Fibroblast of lung (primary cell): ENCODE measurements around the gene FAM20C. TPM values are rescaled to one million over a fixed set of nuclear protein-coding genes. Genes with fewer than 3 reads are reported as not detected.

Experiments used
- DNase-seq, 2 donors: peaks; one replicate each; pipeline versions ENCODE4 v3.0.0 to v3.0.0-alpha.2; 2010; ENCODE audit warnings: low read depth in 2 of 2
- H2AFZ ChIP-seq: 2 replicates; pipeline ENCODE4 v1.5.1; 2012; ENCODE audit warnings: low read length, control low read depth, inconsistent platforms
- H3K27ac ChIP-seq: 2 replicates; pipeline ENCODE4 v1.5.1; 2011; ENCODE audit warnings: low read length, control low read depth; ENCODE audit not compliant: insufficient read depth
- H3K27me3 ChIP-seq: 2 replicates; pipeline ENCODE4 v1.5.1; 2011; ENCODE audit warnings: mild to moderate bottlenecking, low read length; ENCODE audit not compliant: control insufficient read depth, insufficient read depth
- H3K36me3 ChIP-seq: 2 replicates; pipeline ENCODE4 v1.5.1; 2011; ENCODE audit warnings: low read length; ENCODE audit not compliant: control insufficient read depth, insufficient read depth
- H3K4me1 ChIP-seq: 2 replicates; pipeline ENCODE4 v1.5.1; 2011; ENCODE audit warnings: low read length; ENCODE audit not compliant: control insufficient read depth, insufficient read depth; ENCODE audit errors: extremely low read depth
- H3K4me2 ChIP-seq: 2 replicates; pipeline ENCODE4 v1.5.1; 2011; ENCODE audit warnings: low read length, control low read depth; ENCODE audit not compliant: insufficient read depth; ENCODE audit errors: extremely low read depth
- H3K4me3 ChIP-seq, 4 experiments: fragments of 200-600 bp in 1 of 4; sonication (generic) in 1 of 4; replicated peaks in 1 of 4; 2 replicates each; pipeline ENCODE4 v1.5.1; 2011 to 2016; ENCODE audit warnings: low read length in 4 of 4, low read depth in 3 of 4, mild to moderate bottlenecking in 3 of 4, control low read depth in 2 of 4, inconsistent platforms in 1 of 4, mixed read lengths in 1 of 4; ENCODE audit not compliant: insufficient read depth in 1 of 4; ENCODE audit errors: control extremely low read depth in 1 of 4
- H3K79me2 ChIP-seq: 2 replicates; pipeline ENCODE4 v1.5.1; 2012; ENCODE audit warnings: mild to moderate bottlenecking, low read length, inconsistent platforms; ENCODE audit not compliant: control insufficient read depth, insufficient read depth
- H3K9ac ChIP-seq: 2 replicates; pipeline ENCODE4 v1.5.1; 2011; ENCODE audit warnings: mild to moderate bottlenecking, low read length, control low read depth; ENCODE audit not compliant: insufficient read depth
- H3K9me3 ChIP-seq: 2 replicates; pipeline ENCODE4 v1.5.1; 2012; ENCODE audit warnings: low read depth, low read length; ENCODE audit not compliant: control insufficient read depth, insufficient read depth
- H4K20me1 ChIP-seq: 2 replicates; pipeline ENCODE4 v1.5.1; 2011; ENCODE audit warnings: low read length; ENCODE audit not compliant: control insufficient read depth, insufficient read depth; ENCODE audit errors: extremely low read depth
- CTCF ChIP-seq, 2 donors: IDR thresholded peaks in 1 of 2; conservative IDR thresholded peaks in 1 of 2; 1 replicate in 1 of 2; 2 replicates in 1 of 2; pipeline ENCODE4 v1.5.1; 2011 to 2012; ENCODE audit warnings: low read length in 2 of 2, control low read depth in 1 of 2, inconsistent platforms in 1 of 2, low read depth in 1 of 2, mild to moderate bottlenecking in 1 of 2
- EZH2 ChIP-seq: IDR thresholded peaks from 2 replicates; pipeline ENCODE4 v1.5.1; 2012; ENCODE audit warnings: low read length, control low read depth, mild to moderate bottlenecking; ENCODE audit errors: missing control alignments
- polyA plus RNA-seq, 2 donors: library from polyadenylated mRNA; depleted of rRNA in 1 of 2; stranded (reverse) in 1 of 2; unstranded in 1 of 2; fragments of >200 nt; gene quantifications; 2 replicates each; pipeline ENCODE4 v1.2.1, GENCODE V29; 2011 to 2012; ENCODE audit warnings: missing spikeins in 1 of 2
- total RNA-seq: library from RNA; depleted of rRNA; stranded (reverse); fragments of >200 nt; gene quantifications from 2 replicates; pipeline ENCODE4 v1.2.1, GENCODE V29; 2014

The FAM20C gene
- total and polyA plus RNA-seq, 2 donors (not counting 1 experiment from before 2014, with no cell fraction given): 31.8 to 70.7 TPM

DNA sequence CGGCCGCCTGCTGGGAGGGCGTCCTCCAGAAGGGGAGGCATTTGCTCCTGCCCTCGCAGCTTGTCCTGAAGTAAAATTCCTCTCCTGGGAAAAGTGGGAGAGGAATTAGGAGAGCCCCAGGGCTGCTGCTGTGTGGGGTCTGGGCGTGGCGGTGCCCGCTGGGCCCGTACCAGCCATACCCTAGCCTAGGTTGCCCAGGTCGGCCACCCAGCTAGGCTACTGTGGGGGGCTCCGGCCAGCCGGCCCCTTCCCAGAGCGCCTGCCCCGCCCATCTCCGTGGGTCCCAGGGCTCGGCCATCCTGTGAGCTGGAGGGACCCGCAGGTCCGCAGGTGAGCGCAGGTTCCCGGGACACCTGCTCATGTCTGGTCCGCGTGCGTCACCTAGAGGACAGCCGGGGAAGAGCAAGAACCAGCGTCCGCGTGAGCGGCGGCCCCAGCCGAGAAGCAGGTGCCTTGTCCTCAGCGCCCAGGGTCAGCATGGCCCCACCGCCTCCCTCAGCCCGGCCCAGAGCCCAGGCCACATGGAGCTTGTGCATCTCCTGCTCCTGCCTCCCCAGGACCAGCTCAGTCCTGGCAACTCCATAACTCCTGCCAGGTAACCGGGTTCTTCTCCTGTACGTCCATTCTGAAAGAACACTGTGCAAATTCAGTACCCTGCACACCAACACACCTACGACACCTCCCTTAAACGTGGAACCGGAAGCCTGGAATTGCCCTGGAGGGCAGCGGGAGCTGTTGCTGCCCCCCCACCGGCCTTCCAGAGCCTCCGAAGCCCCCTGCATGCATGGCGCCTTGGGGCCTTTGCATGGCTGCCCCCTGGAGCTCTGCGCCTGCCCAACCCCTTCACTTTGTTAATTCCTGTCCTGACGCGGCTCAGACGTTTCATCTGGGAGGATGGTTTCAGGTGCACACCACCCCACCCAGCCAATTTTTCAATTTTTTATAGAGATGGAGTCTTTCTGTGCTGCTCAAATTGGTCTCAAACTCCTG, 74.8 kb downstream of the FAM20C start:
- Histone ChIP-seq H3K27me3 (no peaks in the 10 kb centered on the region), H3K27ac (no peak overlapping the region), H3K36me3 (no peaks in the 10 kb centered on the region), H3K4me3 (no peak overlapping the region), H3K79me2 (no peaks in the 10 kb centered on the region), H2AFZ (no peak overlapping the region), H3K9me3 (peaks cover 4% of the 10 kb centered on the region), H3K4me2 (no peak overlapping the region), H3K4me1 (no peaks in the 10 kb centered on the region), H4K20me1 (no peaks in the 10 kb centered on the region), H3K9ac (no peak overlapping the region)
- TF ChIP-seq CTCF (conservative IDR thresholded peaks at IDR 0.05 in 1 of 2, IDR thresholded peaks at IDR 0.05 in 1 of 2; ENCODE audit: low read depth in 1 of 2, low read length in 2 of 2): peak; percentile 4 to 40
- TF ChIP-seq EZH2: no peak
- no peak for DNase-seq

GRCh38 chr7:268991-269390, 76.6 kb downstream of the FAM20C start:
- no peak overlapping the region for H3K27ac ChIP-seq
- H3K79me2 ChIP-seq: no peaks in the 10 kb centered on the region
- no peak overlapping the region for H2AFZ ChIP-seq
- no peak overlapping the region for H3K9ac ChIP-seq
- no peaks in the 10 kb centered on the region for H3K36me3 ChIP-seq
- no peaks in the 10 kb centered on the region for H4K20me1 ChIP-seq
- no peaks in the 10 kb centered on the region for H3K27me3 ChIP-seq
- no peak for DNase-seq
- TF ChIP-seq EZH2 (no peak), CTCF (conservative IDR thresholded peaks at IDR 0.05 in 1 of 2, IDR thresholded peaks at IDR 0.05 in 1 of 2; ENCODE audit: low read depth in 1 of 2, low read length in 2 of 2) (no peak)
- H3K4me1 ChIP-seq: no peaks in the 10 kb centered on the region
- H3K4me2 ChIP-seq: no peak overlapping the region
- H3K9me3 ChIP-seq: no peaks in the 10 kb centered on the region
- H3K4me3 ChIP-seq: no peak overlapping the region

DNA sequence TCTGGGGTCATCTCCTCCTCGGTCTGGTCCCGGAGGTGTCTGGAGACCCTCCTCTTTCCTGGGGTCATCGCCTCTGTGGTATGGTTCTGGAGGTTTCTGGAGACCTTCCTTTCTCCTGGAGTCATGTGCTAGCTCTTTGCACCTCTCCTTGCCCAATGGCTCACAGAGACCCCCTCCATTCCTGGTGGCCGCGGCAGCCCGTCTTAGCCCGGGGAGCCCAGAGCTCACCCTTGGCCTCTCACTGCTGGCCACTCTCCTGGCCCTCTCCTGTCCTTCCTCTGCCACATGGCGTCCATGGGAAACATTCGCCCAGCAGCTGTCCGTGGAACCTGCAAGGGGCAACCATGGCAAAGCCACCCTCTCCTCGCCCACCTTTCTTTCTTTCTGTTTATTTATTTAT, 77.3 kb downstream of the FAM20C start:
- Histone ChIP-seq H3K4me3 (no peak overlapping the region), H4K20me1 (no peaks in the 10 kb centered on the region), H3K27me3 (no peaks in the 10 kb centered on the region), H3K79me2 (no peaks in the 10 kb centered on the region), H3K9me3 (no peaks in the 10 kb centered on the region), H3K4me1 (no peaks in the 10 kb centered on the region), H3K9ac (no peak overlapping the region), H3K27ac (no peak overlapping the region), H3K4me2 (no peak overlapping the region), H3K36me3 (no peaks in the 10 kb centered on the region), H2AFZ (no peak overlapping the region)
- TF ChIP-seq CTCF (conservative IDR thresholded peaks at IDR 0.05 in 1 of 2, IDR thresholded peaks at IDR 0.05 in 1 of 2; ENCODE audit: low read depth in 1 of 2, low read length in 2 of 2) (no peak), EZH2 (no peak)
- no peak for DNase-seq
